Stimulated activated CD8-positive, alpha-beta memory T cell treated with anti-CD3 and anti-CD28 coated beads, Interleukin-12 subunit alpha, Interleukin-12 subunit beta, amount 100 ng/mL, for 1 hour (primary cell): ENCODE measurements around the gene CDC14A.

Source experiments
- DNase-seq: peaks from one replicate; pipeline ENCODE4 v3.0.0-alpha.2; 2020; ENCODE audit warnings: low read depth

CDC14A gene

DNA sequence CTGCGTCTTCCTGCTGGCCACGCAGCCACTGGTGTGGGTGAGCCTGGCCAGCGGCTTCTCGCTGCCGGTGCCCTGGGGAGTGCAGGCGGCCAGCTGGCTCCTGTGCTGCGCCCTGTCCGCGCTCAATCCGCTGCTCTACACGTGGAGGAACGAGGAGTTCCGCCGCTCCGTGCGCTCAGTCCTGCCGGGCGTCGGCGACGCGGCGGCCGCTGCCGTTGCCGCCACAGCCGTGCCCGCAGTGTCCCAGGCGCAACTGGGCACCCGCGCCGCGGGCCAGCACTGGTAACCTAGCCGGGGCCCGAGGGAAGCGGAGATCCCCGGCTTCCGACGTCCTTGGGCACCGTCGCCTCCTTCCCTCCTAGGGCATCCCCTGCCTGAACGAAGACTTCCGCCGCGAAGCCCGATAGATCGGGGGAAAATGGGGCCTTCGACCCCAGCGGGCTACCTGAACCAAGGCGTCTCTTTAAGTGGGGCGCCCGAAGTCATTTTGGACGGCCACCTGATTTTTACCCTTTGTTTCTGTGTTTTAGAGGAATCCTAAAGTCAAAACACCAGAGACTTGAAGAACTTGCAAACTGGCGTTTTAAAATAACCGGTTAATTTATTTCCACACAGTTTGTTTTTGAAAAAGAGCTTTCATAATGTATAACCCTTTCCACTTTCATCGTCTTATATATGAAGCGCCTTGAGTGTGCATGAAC lies 187.7 kb downstream of the CDC14A start:
- DNase-seq, result no peak

DNA sequence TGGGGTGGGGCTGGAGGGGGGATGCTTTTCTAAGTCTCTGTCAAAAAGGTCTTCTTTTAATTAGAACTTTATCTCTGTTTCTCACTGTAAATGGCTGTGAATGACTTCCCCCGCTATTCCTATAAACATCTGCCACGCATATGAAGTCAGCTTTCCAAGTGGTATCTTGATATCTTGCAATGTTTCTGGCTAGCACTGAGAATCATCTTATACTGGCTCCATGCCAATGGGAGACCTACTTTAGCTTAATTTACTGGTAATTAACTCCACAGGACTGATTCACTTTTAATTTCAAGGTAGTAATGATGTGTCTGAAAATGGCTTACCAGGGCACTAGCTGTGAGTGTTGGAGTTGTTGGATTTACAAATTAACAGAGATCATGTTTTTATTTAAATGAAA lies 190.0 kb downstream of the CDC14A start:
- no peak for DNase-seq

GRCh38 chr1:100543640-100544039 lies 191.3 kb downstream of the CDC14A start:
- no peak for DNase-seq

- no peak for DNase-seq
Measured at GRCh38 chr1:100544791-100545190, 192.5 kb downstream of the CDC14A start.

DNA sequence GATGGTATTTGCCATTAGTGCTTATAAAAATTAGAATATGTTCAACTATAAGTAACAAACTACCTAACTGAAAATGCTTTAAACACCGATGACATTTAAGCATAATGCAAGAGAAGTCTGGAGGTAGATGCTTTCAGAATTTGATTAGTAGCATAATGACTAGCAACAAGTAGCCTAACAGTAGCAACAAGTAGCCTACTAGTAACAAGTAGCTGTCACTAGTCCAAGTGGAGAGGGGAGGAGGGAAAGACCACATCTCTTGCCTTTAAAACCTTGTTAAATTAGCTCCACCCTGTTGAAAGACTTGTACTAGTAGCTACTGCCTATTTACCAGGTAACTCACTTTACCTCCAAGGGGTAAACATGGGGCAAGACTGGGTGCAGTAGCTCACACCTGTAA lies 193.5 kb downstream of the CDC14A start:
- DNase-seq, result no peak

GRCh38 chr1:100552031-100552430 lies 199.7 kb downstream of the CDC14A start:
- DNase-seq, result no peak

GRCh38 chr1:100552922-100553321 lies 200.6 kb downstream of the CDC14A start:
- no peak for DNase-seq

DNA sequence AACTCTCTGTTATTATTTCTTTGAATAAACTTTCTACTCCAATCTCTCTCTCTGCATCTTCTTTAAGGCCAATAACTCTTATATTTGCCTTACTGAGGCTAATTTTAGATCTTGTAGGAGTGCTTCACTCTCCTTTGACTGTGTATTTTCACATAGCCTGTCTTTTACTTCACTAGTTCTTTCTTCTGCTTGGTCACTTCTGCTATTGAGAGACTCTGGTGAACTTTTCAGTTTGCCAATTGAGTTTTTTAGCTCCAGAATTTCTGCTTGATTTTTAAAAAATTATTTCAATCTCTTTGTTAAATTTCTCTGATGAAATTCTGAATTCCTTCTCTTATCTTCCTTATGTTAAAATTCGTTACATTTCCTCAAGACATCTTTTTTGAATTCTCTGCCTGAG lies 203.9 kb downstream of the CDC14A start:
- DNase-seq, result no peak

DNA sequence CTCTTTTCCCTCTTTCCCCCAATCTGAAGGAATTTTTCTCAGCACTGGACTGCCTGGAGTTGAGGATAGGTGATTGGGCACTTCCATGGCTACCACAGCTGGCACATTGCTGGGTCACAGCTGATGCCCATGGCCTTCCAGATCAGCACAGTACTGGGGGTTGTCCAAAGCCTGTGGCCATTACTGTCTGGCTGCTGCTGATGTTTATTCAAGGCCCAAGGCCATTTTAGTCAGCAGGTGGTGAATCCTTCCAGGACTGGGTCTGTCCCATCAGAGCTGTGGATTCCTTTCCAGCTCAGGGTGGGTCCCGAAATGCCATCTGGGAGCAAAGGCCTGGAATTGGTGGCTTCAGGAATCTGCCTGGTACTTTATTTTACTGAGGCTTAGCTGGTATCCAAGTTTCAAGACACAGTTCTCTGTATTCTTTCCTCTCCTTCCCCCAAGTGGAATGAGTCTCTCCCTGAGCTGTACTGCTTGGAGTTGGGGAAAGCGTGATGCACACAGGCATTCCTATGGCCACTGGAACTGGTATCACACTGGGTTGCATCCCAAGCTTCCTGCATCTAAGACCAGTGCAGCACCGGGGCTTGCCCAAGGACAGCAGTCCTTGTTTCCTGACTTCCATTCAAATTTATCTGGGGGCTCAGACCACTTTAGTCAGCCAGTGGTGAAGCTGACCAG lies 204.8 kb downstream of the CDC14A start:
- no peak for DNase-seq

GRCh38 chr1:100557606-100557953 lies 205.3 kb downstream of the CDC14A start:
- DNase-seq, result no peak

DNA sequence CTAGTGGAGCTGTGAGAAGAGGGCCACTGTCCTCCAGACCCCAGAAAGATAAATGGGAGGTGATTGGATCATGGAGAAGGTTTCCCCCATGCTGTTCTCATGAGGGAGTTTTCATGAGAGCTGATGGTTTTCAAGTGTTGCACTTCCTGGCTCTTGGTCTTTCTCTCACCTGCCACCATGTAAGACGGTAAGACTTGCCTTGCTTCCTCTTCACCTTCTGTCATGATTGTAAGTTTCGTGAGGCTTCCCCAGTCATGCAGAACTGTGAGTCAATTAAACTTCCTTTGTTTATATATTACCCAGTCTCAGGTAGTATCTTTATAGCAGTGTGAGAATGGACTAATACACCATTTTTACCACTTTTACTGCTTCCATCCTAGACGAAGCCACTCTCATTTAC lies 213.2 kb downstream of the CDC14A start:
- no peak for DNase-seq

GRCh38 chr1:100565937-100566699 lies 213.8 kb downstream of the CDC14A start:
- DNase-seq, result no peak

DNA sequence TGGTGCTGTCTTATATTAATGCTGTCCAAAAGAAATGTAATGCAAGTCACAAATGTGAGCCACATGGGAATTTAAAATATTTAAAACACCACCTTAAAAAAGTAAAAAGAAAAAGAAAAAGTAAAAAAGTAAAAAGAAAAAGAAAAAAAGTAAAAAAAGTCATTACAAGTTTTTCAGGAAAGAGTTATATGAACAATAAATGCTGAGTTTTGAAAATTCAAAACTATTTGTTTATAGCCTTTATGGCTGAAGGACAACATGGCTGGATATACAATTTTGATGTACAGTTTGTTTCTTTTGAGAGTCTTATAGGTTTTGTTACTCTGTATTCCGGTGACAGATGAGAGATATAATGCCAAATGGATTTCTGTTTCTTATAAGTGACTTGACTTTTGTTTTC lies 214.8 kb downstream of the CDC14A start:
- no peak for DNase-seq
